K562 (cell line): Measurements from ENCODE around the gene EXOC2. TPM values are rescaled to one million over a fixed set of nuclear protein-coding genes. Genes with fewer than 3 reads are reported as not detected.

ENCODE experiments used
- ATAC-seq: fragments of 200-7000 bp; cut with Tn5 transposase; 3 replicates; pipeline ENCODE4 v1.9.1; 2020; ENCODE audit warnings: moderate library complexity
- BruUV-seq: library from RNA; stranded (reverse); fragments of 400-500 nt; replicated peaks from 2 replicates; lab custom pipeline; 2021; lab: Mats Ljungman, UMichigan
- CTCF ChIA-PET: fragments of 300-600 bp; formaldehyde crosslinking; extraction: SDS; loops from one replicate; lab custom pipeline; 2021; ENCODE audit warnings: low intra/inter-chr PET ratio; lab: Yijun Ruan, JAX
- POLR2A ChIA-PET: fragments of 300-600, 350-650 bp; sonication (Branson Sonifier 250); formaldehyde crosslinking; extraction: SDS; loops from one replicate; lab custom pipeline; 2021; ENCODE audit warnings: antibody characterized with exemption, inconsistent platforms; lab: Yijun Ruan, JAX
- DNase-seq, 4 experiments: peaks; one replicate each; pipeline versions ENCODE4 v3.0.0 to v3.0.0-alpha.2; 2011 to 2018; ENCODE audit warnings: low spot score in 3 of 4, mixed read lengths in 3 of 4; ENCODE audit errors: extremely low read depth in 1 of 4
- FAIRE-seq: peaks from 2 replicates; lab custom pipeline; 2011; peaks lifted over from hg19 to GRCh38; lab: Jason Lieb, UNC
- H2AFZ ChIP-seq: 2 replicates; pipeline ENCODE4 v1.6.0; 2011; ENCODE audit warnings: low read depth, low read length, control low read depth, inconsistent platforms
- H3K27ac ChIP-seq: fragments of 200-600 bp; 3 replicates; pipeline ENCODE4 v1.8.0; 2011; ENCODE audit warnings: low read depth, mild to moderate bottlenecking, control low read depth, inconsistent platforms, low read length, moderate library complexity, mixed read lengths; ENCODE audit errors: extremely low read depth
- H3K27me3 ChIP-seq, 2 experiments: fragments of 300-600 bp in 1 of 2; 2 replicates in 1 of 2; 3 replicates in 1 of 2; pipeline versions ENCODE4 v1.6.0 to v1.8.0; 2011; ENCODE audit warnings: inconsistent platforms in 2 of 2, low read length in 2 of 2, mild to moderate bottlenecking in 1 of 2, mixed read lengths in 1 of 2, moderate library complexity in 1 of 2; ENCODE audit not compliant: control insufficient read depth in 2 of 2, insufficient read depth in 2 of 2
- H3K36me3 ChIP-seq: fragments of 300-600 bp; 3 replicates; pipeline ENCODE4 v1.8.0; 2011; ENCODE audit warnings: mild to moderate bottlenecking, low read length, inconsistent platforms; ENCODE audit not compliant: control insufficient read depth, insufficient read depth
- H3K4me1 ChIP-seq, 2 experiments: fragments of 200-600 bp in 1 of 2; replicated peaks in 1 of 2; 2 replicates in 1 of 2; 3 replicates in 1 of 2; pipeline versions ENCODE4 v1.5.1 to v1.8.0; 2011; ENCODE audit warnings: inconsistent platforms in 2 of 2, low read length in 2 of 2, mild to moderate bottlenecking in 1 of 2, mixed read lengths in 1 of 2, moderate library complexity in 1 of 2; ENCODE audit not compliant: control insufficient read depth in 2 of 2, insufficient read depth in 2 of 2
- H3K4me2 ChIP-seq: 2 replicates; pipeline ENCODE4 v1.6.1; 2011; ENCODE audit warnings: low read length, control low read depth, inconsistent platforms, mixed read lengths; ENCODE audit not compliant: insufficient read depth
- H3K4me3 ChIP-seq: fragments of 200-600 bp; sonication (generic), shearing (Covaris generic); 2 replicates; pipeline ENCODE4 v1.5.1; 2016; ENCODE audit warnings: control low read depth, inconsistent platforms
- H3K79me2 ChIP-seq: fragments of 200-600 bp; 3 replicates; pipeline ENCODE4 v1.8.0; 2011; ENCODE audit warnings: low read length, inconsistent platforms; ENCODE audit not compliant: control insufficient read depth, insufficient read depth
- H3K9ac ChIP-seq, 2 experiments: 2 replicates each; pipeline versions ENCODE4 v1.6.0 to v1.6.1; 2011; ENCODE audit warnings: low read depth in 2 of 2, low read length in 2 of 2, control low read depth in 1 of 2, inconsistent platforms in 1 of 2, mild to moderate bottlenecking in 1 of 2, mixed read lengths in 1 of 2; ENCODE audit not compliant: insufficient read depth in 1 of 2
- H3K9me1 ChIP-seq: one replicate; pipeline ENCODE4 v1.6.0; 2011; ENCODE audit warnings: inconsistent platforms, mild to moderate bottlenecking, low read length, moderate library complexity; ENCODE audit not compliant: control insufficient read depth, insufficient read depth
- H3K9me3 ChIP-seq: replicated peaks from 2 replicates; pipeline ENCODE4 v1.5.1; 2011; ENCODE audit warnings: low read depth, low read length, inconsistent platforms; ENCODE audit not compliant: control insufficient read depth, insufficient read depth
- H4K20me1 ChIP-seq: replicated peaks from 2 replicates; pipeline ENCODE4 v1.6.1; 2011; ENCODE audit warnings: low read length, inconsistent platforms, mixed read lengths; ENCODE audit not compliant: control insufficient read depth, insufficient read depth
- BCLAF1 ChIP-seq, 2 experiments: fragments of 450-650 bp in 1 of 2; IDR thresholded peaks; 2 replicates each; pipeline ENCODE4 v1.6.1; 2011 to 2017; ENCODE audit warnings: low read depth in 2 of 2, antibody characterized with exemption in 1 of 2, borderline replicate concordance in 1 of 2, low read length in 1 of 2, mild to moderate bottlenecking in 1 of 2, mixed read lengths in 1 of 2; ENCODE audit not compliant: control insufficient read depth in 1 of 2
- CEBPG ChIP-seq, 3 experiments: fragments of 200-800 bp in 1 of 3; sonication (Bioruptor generic) in 1 of 3; sonication (generic) in 1 of 3; formaldehyde crosslinking in 1 of 3; IDR thresholded peaks in 2 of 3; conservative IDR thresholded peaks in 1 of 3; 2 replicates each; pipeline versions ENCODE4 v1.6.1 to v1.8.0; 2016 to 2022; ENCODE audit warnings: missing compliant biosample characterization in 2 of 3, missing genetic modification characterization in 2 of 3, mild to moderate bottlenecking in 1 of 3, missing genetic modification reagents in 1 of 3
- HES1 ChIP-seq: fragments of 450-650 bp; IDR thresholded peaks from 2 replicates; pipeline ENCODE4 v1.6.1; 2016; ENCODE audit warnings: low read depth, mild to moderate bottlenecking, moderate library complexity
- HMGN3 ChIP-seq: IDR thresholded peaks from 2 replicates; pipeline ENCODE4 v1.6.1; 2011; ENCODE audit warnings: borderline replicate concordance, low read depth, mild to moderate bottlenecking, mixed read lengths, low read length; ENCODE audit not compliant: insufficient read length; ENCODE audit errors: extremely low read depth
- KDM4B ChIP-seq, 2 experiments: fragments of 450-650 bp in 1 of 2; sonication (generic) in 1 of 2; IDR thresholded peaks; 2 replicates each; pipeline ENCODE4 v1.6.1; 2016 to 2017; ENCODE audit warnings: borderline replicate concordance in 2 of 2, antibody characterized with exemption in 1 of 2, low read depth in 1 of 2, mild to moderate bottlenecking in 1 of 2
- NELFE ChIP-seq: IDR thresholded peaks from 2 replicates; pipeline ENCODE4 v1.6.1; 2011; ENCODE audit warnings: mild to moderate bottlenecking; ENCODE audit not compliant: insufficient read depth, insufficient read length
- RUNX1 ChIP-seq: sonication (generic); IDR thresholded peaks from 2 replicates; pipeline ENCODE4 v1.6.1; 2016; ENCODE audit warnings: antibody characterized with exemption, low read depth
- TOE1 ChIP-seq, 2 experiments: fragments of 450-650 bp in 1 of 2; sonication (generic) in 1 of 2; formaldehyde crosslinking in 1 of 2; IDR thresholded peaks; 2 replicates each; pipeline versions ENCODE4 v1.7.1 to v1.8.0; 2016 to 2022; ENCODE audit warnings: borderline replicate concordance in 2 of 2, mild to moderate bottlenecking in 2 of 2, antibody characterized with exemption in 1 of 2, inconsistent platforms in 1 of 2, low read depth in 1 of 2, missing genetic modification reagents in 1 of 2, moderate library complexity in 1 of 2
- ZMIZ1 ChIP-seq, 2 experiments: fragments of 150-350 bp in 1 of 2; IDR thresholded peaks; 2 replicates each; pipeline ENCODE4 v1.6.1; 2012 to 2016; ENCODE audit warnings: low read depth in 2 of 2, low read length in 2 of 2, mild to moderate bottlenecking in 1 of 2, moderate library complexity in 1 of 2
- ZNF589 ChIP-seq: fragments of 200-800 bp; sonication (Bioruptor generic); IDR thresholded peaks from 2 replicates; pipeline ENCODE4 v1.6.1; 2016; ENCODE audit warnings: low read depth, missing genetic modification characterization, missing compliant biosample characterization
- ZNF766 ChIP-seq: fragments of 200-800 bp; sonication (Bioruptor generic); conservative IDR thresholded peaks from 2 replicates; pipeline ENCODE4 v1.6.1; 2016; ENCODE audit warnings: missing genetic modification characterization, missing compliant biosample characterization
- WGBS: fragments of 100-300 bp; shearing (Covaris generic); methylation state at CpG from one replicate; pipeline ENCODE4 v1.1.6; 2016; ENCODE audit warnings: low coverage, mixed read lengths; ENCODE audit not compliant: insufficient coverage; ENCODE audit errors: missing lambda C conversion rate; 5-methylcytosine and 5-hydroxymethylcytosine counted together
- in situ Hi-C: fragments of 300-500 bp; cut with MboI; formaldehyde crosslinking; loops from 4 replicates; pipeline ENCODE4 v1.15.0; 2018; ENCODE audit warnings: inconsistent platforms, mixed read lengths
- intact Hi-C: fragments of 100-400 bp; cut with micrococcal nuclease; formaldehyde crosslinking; loops from 2 replicates; pipeline ENCODE4 v1.14.2; 2022
- polyA plus RNA-seq, 8 experiments: library from polyadenylated mRNA; depleted of rRNA in 4 of 8; stranded (reverse) in 5 of 8; unstranded in 3 of 8; fragments of >200 nt; fragmentation: Nextera tagmentation in 2 of 8; fragmentation: Illumina TruSeq in 1 of 8; extraction: Ambion mirVana in 2 of 8; extraction: Trizol in 1 of 8; gene quantifications; 2 replicates each; pipeline versions ENCODE4 v1.2.1 to v1.2.3, GENCODE V29; 2011 to 2014; ENCODE audit warnings: inconsistent platforms in 1 of 8, missing spikeins in 1 of 8
- total RNA-seq, 7 experiments: library from RNA; depleted of rRNA in 6 of 7; stranded (reverse); fragments of >200 nt in 6 of 7; fragmentation: Illumina TruSeq in 2 of 7; extraction: Trizol in 2 of 7; gene quantifications; 2 replicates each; pipeline versions ENCODE4 v1.2.1 to v1.2.3, GENCODE V29; 2011 to 2021; ENCODE audit warnings: low replicate concordance in 1 of 7

Gene EXOC2
- total and polyA plus RNA-seq, 9 of the 15 experiments (the other 6 are each of a cell fraction or from before 2014, with no cell fraction given): 12.2 to 30.2 (median 24.2) TPM

DNA sequence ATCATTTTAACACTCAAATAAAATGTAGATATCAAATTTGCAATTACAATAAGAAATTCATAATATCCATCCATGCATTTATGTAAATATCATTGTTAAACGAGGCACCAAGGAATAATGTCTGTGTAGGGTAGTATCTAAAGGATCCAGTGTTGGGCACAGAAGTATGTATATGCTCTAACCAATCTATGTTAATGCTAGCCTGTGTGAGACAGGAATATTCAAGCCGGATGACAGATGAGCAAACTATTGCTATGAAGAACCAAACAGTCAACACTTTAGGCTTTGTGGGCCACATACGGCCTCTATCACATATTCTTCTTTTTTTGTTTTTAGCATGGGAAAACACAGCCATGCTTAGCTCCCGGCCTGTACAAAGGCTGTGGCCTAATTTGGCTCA lies 81.0 kb downstream of the EXOC2 start (continued):
- TF ChIP-seq ZMIZ1 (IDR thresholded peaks at IDR 0.05; ENCODE audit: low read depth in 2 of 2, low read length in 2 of 2) (no peak), KDM4B (IDR thresholded peaks at IDR 0.05; ENCODE audit: borderline replicate concordance in 2 of 2, low read depth in 1 of 2) (no peak)

DNA sequence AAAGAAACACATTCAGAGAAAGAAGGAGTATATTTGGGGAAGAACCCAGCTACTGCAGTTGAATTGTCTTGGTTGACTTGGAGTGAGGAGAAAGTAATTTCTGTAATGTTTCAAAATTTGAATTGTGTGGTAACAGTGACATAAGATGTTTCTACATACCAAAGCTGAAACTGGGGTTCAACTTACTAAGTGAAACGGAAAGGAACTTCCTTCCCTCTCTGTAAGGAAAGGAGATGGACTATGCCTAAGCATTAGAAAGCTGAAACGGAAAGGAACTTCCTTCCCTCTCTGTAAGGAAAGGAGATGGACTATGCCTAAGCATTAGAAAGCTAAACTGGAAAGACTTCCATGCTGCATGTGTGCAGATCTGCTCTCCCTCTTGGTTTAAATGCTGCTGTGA lies 82.1 kb downstream of the EXOC2 start:
- BruUV-seq: no TSS peak
- Histone ChIP-seq H3K79me2 (no peaks in the 10 kb centered on the region), H2AFZ (no peak overlapping the region), H3K4me2 (no peak overlapping the region), H4K20me1 (no peaks in the 10 kb centered on the region), H3K9me3 (no peaks in the 10 kb centered on the region), H3K36me3 (peaks cover 14% of the 10 kb centered on the region; the same call in 1 of the 3 replicates), H3K4me3 (no peak overlapping the region)
- ChIA-PET CTCF (no interaction called here), POLR2A (no interaction called here)
- no peak for DNase-seq
- no peak for FAIRE-seq
- in situ Hi-C loops: no loop called here
- TF ChIP-seq BCLAF1 (IDR thresholded peaks at IDR 0.05; ENCODE audit: borderline replicate concordance in 1 of 2, control insufficient read depth in 1 of 2, low read depth in 2 of 2, low read length in 1 of 2) (no peak), ZNF589 (CRISPR knock-in tag) (no peak), CEBPG (CRISPR knock-in tag; IDR thresholded peaks at IDR 0.05) (no peak), CEBPG (tag; conservative IDR thresholded peaks at IDR 0.05 in 1 of 2, IDR thresholded peaks at IDR 0.05 in 1 of 2) (no peak), NELFE (no peak), ZNF766 (no peak), TOE1 (IDR thresholded peaks at IDR 0.05; ENCODE audit: borderline replicate concordance) (no peak), TOE1 (CRISPR knock-in tag; IDR thresholded peaks at IDR 0.05; ENCODE audit: borderline replicate concordance, low read depth) (no peak), RUNX1 (no peak), HMGN3 (no peak), HES1 (no peak)
- TF ChIP-seq, all 486 proteins: peak for 0
- 39% methylated on average over 2 of the region's 2 CpGs for WGBS
- H3K9me1 ChIP-seq: peaks cover 3% of the 10 kb centered on the region
- intact Hi-C loops: no loop called here
- H3K4me1 ChIP-seq: peaks cover 5 to 16% of the 10 kb centered on the region in 2 experiments; a peak in 3 of 5 replicates
- H3K9ac ChIP-seq: no peak overlapping the region
- ATAC-seq: no peak
- no peaks in the 10 kb centered on the region for H3K27me3 ChIP-seq
- H3K27ac ChIP-seq: no peak overlapping the region
